Natural killer cell (primary cell): ENCODE measurements around the gene CCDC97. TPM values are rescaled to one million over a fixed set of nuclear protein-coding genes. Genes with fewer than 3 reads are reported as not detected.

Experiments used
- ATAC-seq, 3 donors: fragments of 150-1000 bp in 2 of 3; fragments of 200-7000 bp in 1 of 3; cut with Tn5 transposase; 1 replicate in 1 of 3; 2 replicates in 2 of 3; pipeline ENCODE4 v1.10.0; 2021; ENCODE audit warnings: mild to moderate bottlenecking in 2 of 3, moderate library complexity in 2 of 3
- DNase-seq, 2 donors: peaks; one replicate each; pipeline versions ENCODE4 v3.0.0 to v3.0.0-alpha.2; 2013 to 2021; ENCODE audit warnings: mixed read lengths in 1 of 2
- H3K27ac ChIP-seq: one replicate; pipeline ENCODE4 v1.5.1; 2013; ENCODE audit warnings: mild to moderate bottlenecking, low read length
- H3K27me3 ChIP-seq: one replicate; pipeline ENCODE4 v1.6.1; 2013; ENCODE audit warnings: low read length; ENCODE audit not compliant: control insufficient read depth, insufficient read depth
- H3K36me3 ChIP-seq: one replicate; pipeline ENCODE4 v1.6.1; 2013; ENCODE audit warnings: low read length; ENCODE audit not compliant: control insufficient read depth, insufficient read depth
- H3K4me1 ChIP-seq: one replicate; pipeline ENCODE4 v1.6.1; 2013; ENCODE audit warnings: low read length; ENCODE audit not compliant: control insufficient read depth, insufficient read depth
- H3K4me3 ChIP-seq: one replicate; pipeline ENCODE4 v1.5.1; 2013; ENCODE audit warnings: low read length
- H3K9me3 ChIP-seq: one replicate; pipeline ENCODE4 v1.6.1; 2013; ENCODE audit warnings: low read length; ENCODE audit not compliant: control insufficient read depth, insufficient read depth
- H3K27ac Mint-ChIP-seq, 2 donors: one replicate each; pipeline ENCODE4 v1.8.0; 2022; ENCODE audit warnings: mild to moderate bottlenecking in 2 of 2, mixed read lengths in 2 of 2, moderate library complexity in 1 of 2
- H3K27me3 Mint-ChIP-seq, 2 donors: one replicate each; pipeline ENCODE4 v1.8.0; 2022; ENCODE audit warnings: low read depth in 2 of 2, mixed read lengths in 2 of 2
- H3K36me3 Mint-ChIP-seq: one replicate; pipeline ENCODE4 v1.8.0; 2022; ENCODE audit warnings: mixed read lengths
- H3K4me1 Mint-ChIP-seq, 2 donors: one replicate each; pipeline ENCODE4 v1.8.0; 2022; ENCODE audit warnings: mixed read lengths in 2 of 2
- H3K4me3 Mint-ChIP-seq: one replicate; pipeline ENCODE4 v1.8.0; 2022; ENCODE audit warnings: mild to moderate bottlenecking, moderate library complexity, mixed read lengths
- H3K9me3 Mint-ChIP-seq, 2 donors: one replicate each; pipeline ENCODE4 v1.8.0; 2022; ENCODE audit warnings: mixed read lengths in 2 of 2
- WGBS: methylation state at CpG from one replicate; pipeline ENCODE4 v1.1.7; 2013; ENCODE audit warnings: missing lambda C conversion rate; ENCODE audit not compliant: insufficient coverage; 5-methylcytosine and 5-hydroxymethylcytosine counted together
- intact Hi-C: fragments of 100-400 bp; cut with micrococcal nuclease; formaldehyde crosslinking; loops from one replicate; pipeline ENCODE4 v1.14.2; 2022
- total RNA-seq, 4 donors: library from RNA; stranded (reverse); fragments of 120-200 nt in 1 of 4; gene quantifications; one replicate each; pipeline versions ENCODE4 v1.2.3 to v1.2.4, GENCODE V29; 2013 to 2022
- TF ChIP-seq, protein P1 (sequence below): fragments of 200-600 bp; IDR thresholded peaks from one replicate; pipeline ENCODE4 v1.8.0; 2022; ENCODE audit warnings: antibody characterized with exemption

CCDC97 gene
- total RNA-seq, 3 donors from 2014 or later (not counting 1 experiment from before 2014, with no cell fraction given) = 41.1 to 44.3 (median 44.0) TPM

DNA sequence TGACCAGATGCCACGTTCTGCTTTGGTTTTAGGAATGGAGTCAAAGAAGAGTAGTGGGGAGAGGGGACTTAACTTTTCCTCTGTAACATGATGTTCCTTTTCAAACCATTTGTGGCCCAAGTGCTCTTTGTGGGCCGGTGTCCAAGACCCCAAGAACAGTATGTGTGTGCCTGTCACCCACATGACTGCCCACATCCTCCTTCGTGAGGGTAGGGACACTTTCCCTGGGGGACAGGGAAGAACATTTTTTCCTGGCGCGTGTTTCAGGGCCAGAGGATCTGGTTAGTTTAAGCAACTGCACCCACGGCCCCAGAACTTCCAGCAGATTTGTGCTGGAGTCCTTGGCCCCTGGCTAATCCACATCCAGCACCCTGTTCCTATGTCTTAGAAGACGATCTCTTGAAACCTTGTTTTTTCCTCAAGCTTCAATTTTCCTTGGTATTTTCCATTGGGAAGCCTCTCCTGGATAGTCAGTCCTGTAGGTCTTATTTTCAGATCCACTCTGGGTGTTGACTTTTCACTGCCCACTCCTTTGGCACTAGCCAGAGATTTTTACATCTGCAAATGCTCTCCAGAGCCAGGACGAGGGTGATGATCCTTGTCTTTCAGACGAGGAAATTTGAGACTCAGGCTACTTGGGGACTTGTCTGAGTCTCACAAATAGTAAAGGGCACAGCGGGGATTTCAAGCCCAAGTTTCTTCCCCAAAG is 10.8 kb upstream of the CCDC97 start:
- peaks cover 21% of the 10 kb centered on the region for H3K36me3 Mint-ChIP-seq
- ATAC-seq = no peak
- no peak overlapping the region for H3K4me3 ChIP-seq
- intact Hi-C loops = no loop called here
- peaks cover 79% of the 10 kb centered on the region for H3K4me1 ChIP-seq
- H3K27ac Mint-ChIP-seq = peak overlapping the region; percentile 91 to 94
- no peak for DNase-seq
- WGBS = 51% methylated on average over 10 of the region's 10 CpGs
- H3K27me3 Mint-ChIP-seq = no peaks in the 10 kb centered on the region
- peak overlapping the region; percentile 87 for H3K27ac ChIP-seq
- H3K4me3 Mint-ChIP-seq = peak overlapping the region; percentile 45
- H3K27me3 ChIP-seq = no peaks in the 10 kb centered on the region
- peaks cover 83 to 91% of the 10 kb centered on the region in 2 donors for H3K4me1 Mint-ChIP-seq
- peaks cover 77% of the 10 kb centered on the region for H3K36me3 ChIP-seq
- TF ChIP-seq, protein P1, sequence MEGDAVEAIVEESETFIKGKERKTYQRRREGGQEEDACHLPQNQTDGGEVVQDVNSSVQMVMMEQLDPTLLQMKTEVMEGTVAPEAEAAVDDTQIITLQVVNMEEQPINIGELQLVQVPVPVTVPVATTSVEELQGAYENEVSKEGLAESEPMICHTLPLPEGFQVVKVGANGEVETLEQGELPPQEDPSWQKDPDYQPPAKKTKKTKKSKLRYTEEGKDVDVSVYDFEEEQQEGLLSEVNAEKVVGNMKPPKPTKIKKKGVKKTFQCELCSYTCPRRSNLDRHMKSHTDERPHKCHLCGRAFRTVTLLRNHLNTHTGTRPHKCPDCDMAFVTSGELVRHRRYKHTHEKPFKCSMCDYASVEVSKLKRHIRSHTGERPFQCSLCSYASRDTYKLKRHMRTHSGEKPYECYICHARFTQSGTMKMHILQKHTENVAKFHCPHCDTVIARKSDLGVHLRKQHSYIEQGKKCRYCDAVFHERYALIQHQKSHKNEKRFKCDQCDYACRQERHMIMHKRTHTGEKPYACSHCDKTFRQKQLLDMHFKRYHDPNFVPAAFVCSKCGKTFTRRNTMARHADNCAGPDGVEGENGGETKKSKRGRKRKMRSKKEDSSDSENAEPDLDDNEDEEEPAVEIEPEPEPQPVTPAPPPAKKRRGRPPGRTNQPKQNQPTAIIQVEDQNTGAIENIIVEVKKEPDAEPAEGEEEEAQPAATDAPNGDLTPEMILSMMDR = no peak
- H3K9me3 Mint-ChIP-seq = no peaks in the 10 kb centered on the region
- no peaks in the 10 kb centered on the region for H3K9me3 ChIP-seq

DNA sequence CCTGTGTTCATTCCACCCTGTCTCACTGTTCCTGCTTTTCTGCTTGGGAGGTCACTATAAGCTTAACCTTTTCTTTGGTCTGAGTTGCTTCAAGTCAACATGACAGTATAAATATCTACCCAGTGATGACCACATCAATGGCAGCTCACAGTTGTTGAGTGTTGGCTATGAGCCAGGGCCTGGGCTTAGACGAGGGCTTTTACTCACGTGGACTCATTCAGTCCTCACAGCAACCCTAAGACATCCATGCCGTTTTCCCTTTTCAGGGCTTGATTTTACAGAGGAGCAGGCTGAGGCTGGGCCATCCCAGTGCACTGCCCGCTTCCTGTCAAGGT is 10.2 kb upstream of the CCDC97 start:
- Mint-ChIP-seq H3K36me3 (peaks cover 15% of the 10 kb centered on the region), H3K4me1 (peaks cover 88 to 91% of the 10 kb centered on the region in 2 donors), H3K9me3 (no peaks in the 10 kb centered on the region), H3K27ac (peak overlapping the region; percentile 91 to 94), H3K4me3 (peak overlapping the region; percentile 55), H3K27me3 (no peaks in the 10 kb centered on the region)
- Histone ChIP-seq H3K36me3 (peaks cover 77% of the 10 kb centered on the region), H3K27ac (peak overlapping the region; percentile 87), H3K27me3 (no peaks in the 10 kb centered on the region), H3K4me3 (no peak overlapping the region), H3K4me1 (peaks cover 84% of the 10 kb centered on the region), H3K9me3 (no peaks in the 10 kb centered on the region)
- 31% methylated on average over 4 of the region's 4 CpGs for WGBS
- DNase-seq (peak; percentile 27 to 84), ATAC-seq (no peak)
- intact Hi-C loops = loop anchor here (10.0 kb wide), 1 partner anchor 475 kb away; no protein-coding TSS in a partner anchor
- TF ChIP-seq, protein P1 = no peak

DNA sequence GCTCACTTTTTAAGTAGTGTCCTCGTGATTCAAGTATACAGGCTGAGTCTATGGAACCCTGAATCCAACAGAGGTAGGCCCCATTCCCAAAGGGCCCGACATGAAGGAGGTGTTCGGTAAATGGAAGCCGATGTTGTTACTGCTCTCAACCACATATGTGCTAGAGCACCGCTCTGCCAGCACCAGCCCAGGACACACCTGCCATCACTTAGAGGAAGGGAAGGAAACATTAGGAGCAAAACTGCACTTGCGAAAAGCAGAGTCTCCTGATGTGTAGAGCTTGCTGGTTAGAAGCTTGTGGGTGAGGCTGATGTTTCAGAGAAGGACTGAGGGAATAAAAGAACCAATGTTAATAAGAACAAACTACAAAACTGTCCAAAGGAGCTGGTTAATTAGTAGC is 9.4 kb upstream of the CCDC97 start:
- H3K4me3 Mint-ChIP-seq = peak overlapping the region; percentile 55
- H3K36me3 Mint-ChIP-seq = peaks cover 7% of the 10 kb centered on the region
- Histone ChIP-seq H3K4me3 (no peak overlapping the region), H3K36me3 (peaks cover 77% of the 10 kb centered on the region), H3K27ac (peak overlapping the region; percentile 87), H3K27me3 (no peaks in the 10 kb centered on the region), H3K4me1 (peaks cover 92% of the 10 kb centered on the region), H3K9me3 (no peaks in the 10 kb centered on the region)
- peak overlapping the region; percentile 91 to 94 for H3K27ac Mint-ChIP-seq
- DNase-seq (no peak), ATAC-seq (no peak)
- 72% methylated on average over 4 of the region's 6 CpGs for WGBS
- H3K9me3 Mint-ChIP-seq = no peaks in the 10 kb centered on the region
- TF ChIP-seq, protein P1 = no peak
- intact Hi-C loops = loop anchor here (10.0 kb wide), 1 partner anchor 476 kb away; no protein-coding TSS in a partner anchor
- peaks cover 94 to 96% of the 10 kb centered on the region in 2 donors for H3K4me1 Mint-ChIP-seq
- no peaks in the 10 kb centered on the region for H3K27me3 Mint-ChIP-seq
